Glutamatergic neuron (in vitro differentiated cells): ENCODE measurements around the gene TEX53. TPM values are rescaled to one million over a fixed set of nuclear protein-coding genes. Genes with fewer than 3 reads are reported as not detected.

Source experiments
- DNase-seq: peaks from one replicate; pipeline ENCODE4 v3.0.0; 2022
- H3K27ac Mint-ChIP-seq: one replicate; pipeline ENCODE4 v1.8.0; 2020; ENCODE audit warnings: mild to moderate bottlenecking, mixed read lengths, inconsistent platforms; ENCODE audit not compliant: unreplicated experiment
- H3K27me3 Mint-ChIP-seq: one replicate; pipeline ENCODE4 v1.8.0; 2020; ENCODE audit warnings: mild to moderate bottlenecking, moderate library complexity, mixed read lengths, inconsistent platforms; ENCODE audit not compliant: unreplicated experiment
- H3K36me3 Mint-ChIP-seq: one replicate; pipeline ENCODE4 v1.8.0; 2020; ENCODE audit warnings: mild to moderate bottlenecking, mixed read lengths, inconsistent platforms; ENCODE audit not compliant: unreplicated experiment
- H3K4me1 Mint-ChIP-seq: one replicate; pipeline ENCODE4 v1.8.0; 2020; ENCODE audit warnings: mild to moderate bottlenecking, low read depth, mixed read lengths, inconsistent platforms; ENCODE audit not compliant: unreplicated experiment
- H3K4me3 Mint-ChIP-seq: one replicate; pipeline ENCODE4 v1.8.0; 2020; ENCODE audit warnings: mild to moderate bottlenecking, mixed read lengths, inconsistent platforms; ENCODE audit not compliant: unreplicated experiment
- H3K9me3 Mint-ChIP-seq: one replicate; pipeline ENCODE4 v1.8.0; 2020; ENCODE audit warnings: mild to moderate bottlenecking, moderate library complexity, mixed read lengths, inconsistent platforms; ENCODE audit not compliant: unreplicated experiment
- total RNA-seq: library from RNA; stranded (reverse); fragmentation: NEBNext Ultra II Directional; extraction: Animal tissue kit (Norgen Biotek cat#: 25700); gene quantifications from one replicate; pipeline ENCODE4 v1.2.1, GENCODE V29; 2021; ENCODE audit not compliant: unreplicated experiment
- TF ChIP-seq, protein P1 (sequence below): fragments of 200-600 bp; sonication (generic); IDR thresholded peaks from one replicate; pipeline ENCODE4 v1.5.0; 2021; ENCODE audit not compliant: partially characterized antibody, unreplicated experiment

The TEX53 gene
- total RNA-seq, 1 donor from 2014 or later: not detected

- Mint-ChIP-seq H3K36me3 (no peaks in the 10 kb centered on the region), H3K27ac (no peak overlapping the region), H3K27me3 (peaks cover 1% of the 10 kb centered on the region), H3K9me3 (peaks cover 4% of the 10 kb centered on the region), H3K4me3 (no peak overlapping the region), H3K4me1 (no peaks in the 10 kb centered on the region)
- TF ChIP-seq, protein P1, sequence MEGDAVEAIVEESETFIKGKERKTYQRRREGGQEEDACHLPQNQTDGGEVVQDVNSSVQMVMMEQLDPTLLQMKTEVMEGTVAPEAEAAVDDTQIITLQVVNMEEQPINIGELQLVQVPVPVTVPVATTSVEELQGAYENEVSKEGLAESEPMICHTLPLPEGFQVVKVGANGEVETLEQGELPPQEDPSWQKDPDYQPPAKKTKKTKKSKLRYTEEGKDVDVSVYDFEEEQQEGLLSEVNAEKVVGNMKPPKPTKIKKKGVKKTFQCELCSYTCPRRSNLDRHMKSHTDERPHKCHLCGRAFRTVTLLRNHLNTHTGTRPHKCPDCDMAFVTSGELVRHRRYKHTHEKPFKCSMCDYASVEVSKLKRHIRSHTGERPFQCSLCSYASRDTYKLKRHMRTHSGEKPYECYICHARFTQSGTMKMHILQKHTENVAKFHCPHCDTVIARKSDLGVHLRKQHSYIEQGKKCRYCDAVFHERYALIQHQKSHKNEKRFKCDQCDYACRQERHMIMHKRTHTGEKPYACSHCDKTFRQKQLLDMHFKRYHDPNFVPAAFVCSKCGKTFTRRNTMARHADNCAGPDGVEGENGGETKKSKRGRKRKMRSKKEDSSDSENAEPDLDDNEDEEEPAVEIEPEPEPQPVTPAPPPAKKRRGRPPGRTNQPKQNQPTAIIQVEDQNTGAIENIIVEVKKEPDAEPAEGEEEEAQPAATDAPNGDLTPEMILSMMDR: no peak
- no peak for DNase-seq
These were observed 44.5 kb downstream of the TEX53 start for GRCh38 chr9:114613087-114613486.

DNA sequence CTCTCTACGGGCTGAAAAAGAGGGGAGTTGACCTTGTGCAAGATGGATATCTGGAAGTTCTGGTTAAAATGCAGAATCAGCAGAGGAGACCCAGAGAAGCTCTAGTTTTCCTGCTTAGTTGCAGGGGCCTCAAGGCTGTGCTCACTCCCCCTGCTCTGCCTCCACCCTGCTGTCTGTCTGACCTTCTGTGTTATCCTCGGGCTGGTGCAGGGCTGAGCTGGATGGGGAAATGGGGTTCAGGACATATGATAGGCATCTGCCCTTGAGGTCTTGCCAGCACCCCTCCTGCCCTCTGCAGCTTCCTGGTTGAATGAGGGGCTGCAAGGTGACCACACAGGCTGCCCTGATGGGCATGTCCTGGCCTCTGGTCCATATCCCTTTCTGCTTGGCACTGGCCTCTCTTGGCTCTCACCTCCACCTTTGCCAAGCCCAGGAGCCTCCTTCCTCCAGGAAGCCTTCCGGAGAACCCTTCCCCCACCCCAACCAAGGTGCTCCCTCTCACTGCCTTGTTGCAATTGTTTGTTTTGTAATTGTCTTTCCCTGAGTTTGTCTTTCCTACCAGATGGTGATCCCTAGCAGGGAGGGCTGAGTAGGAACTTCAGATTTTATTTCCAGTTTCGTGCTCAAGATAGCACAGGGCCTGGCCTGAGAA is 45.2 kb downstream of the TEX53 start:
- Mint-ChIP-seq H3K27ac (peak overlapping the region; percentile 55), H3K36me3 (no peaks in the 10 kb centered on the region), H3K9me3 (peaks cover 4% of the 10 kb centered on the region), H3K4me3 (peak overlapping the region; percentile 89), H3K4me1 (no peaks in the 10 kb centered on the region), H3K27me3 (peaks cover 1% of the 10 kb centered on the region)
- no peak for DNase-seq
- TF ChIP-seq, protein P1: no peak

DNA sequence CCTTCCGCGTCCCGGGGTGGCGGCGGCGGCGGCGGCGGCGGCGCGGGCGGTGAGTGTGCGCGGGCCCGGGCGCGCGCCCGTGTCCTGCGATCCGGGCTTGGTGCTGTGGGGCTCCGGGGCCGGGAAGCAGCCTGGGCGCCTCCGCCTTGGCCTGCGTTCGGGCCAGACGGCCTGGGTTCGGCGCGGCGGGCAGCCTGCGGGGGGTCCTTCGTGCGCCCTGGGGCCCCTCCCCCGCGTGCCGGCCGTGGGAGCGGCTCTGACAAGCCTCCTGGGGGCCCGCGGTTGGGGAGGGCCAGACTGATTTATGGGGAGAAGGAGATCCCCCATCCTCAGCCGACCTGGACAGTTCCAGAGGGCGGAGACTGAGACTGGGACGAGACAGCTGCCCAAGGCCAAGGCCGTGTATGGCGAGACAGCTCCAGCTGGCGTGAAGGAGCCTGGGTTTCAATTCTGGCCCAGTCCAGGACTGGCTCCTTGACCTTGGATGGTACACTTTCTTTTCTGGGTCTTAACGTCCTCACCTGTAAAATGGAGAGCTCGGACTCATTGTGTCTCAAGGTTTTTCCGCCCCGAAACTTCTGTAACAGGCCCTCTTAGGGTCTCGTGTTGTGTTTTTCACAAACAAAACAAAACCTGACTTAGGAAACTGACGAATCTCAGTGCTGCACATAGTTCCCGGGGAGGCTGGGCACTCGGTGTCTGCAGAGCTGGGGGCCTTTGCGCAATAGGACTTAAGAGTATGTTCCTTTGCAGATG is 45.9 kb downstream of the TEX53 start:
- DNase-seq: peak; percentile 53
- Mint-ChIP-seq H3K4me1 (no peaks in the 10 kb centered on the region), H3K27me3 (peaks cover 1% of the 10 kb centered on the region), H3K36me3 (no peaks in the 10 kb centered on the region), H3K4me3 (peak overlapping the region; percentile 89), H3K9me3 (peaks cover 4% of the 10 kb centered on the region), H3K27ac (no peak overlapping the region)
- TF ChIP-seq, protein P1: no peak

GRCh38 chr9:114608525-114608796 is 49.1 kb downstream of the TEX53 start:
- Mint-ChIP-seq H3K27ac (no peak overlapping the region), H3K9me3 (peaks cover 4% of the 10 kb centered on the region), H3K4me3 (no peak overlapping the region), H3K4me1 (peaks cover 3% of the 10 kb centered on the region), H3K27me3 (peaks cover 1% of the 10 kb centered on the region), H3K36me3 (no peaks in the 10 kb centered on the region)
- no peak for DNase-seq
- TF ChIP-seq, protein P1: no peak
